Peyer's patch (tissue), 4 donors: ENCODE results near the gene IFNL1. TPM values are rescaled to one million over a fixed set of nuclear protein-coding genes. Genes with fewer than 3 reads are reported as not detected.
A peak's percentile ranks its signal among the peaks of the same experiment; 100 is the strongest.
"Not testable (repeated sequence)": the region's sequence is repeated elsewhere in the genome, so short reads cannot be mapped to it uniquely, and the experiment has no call there.

Experiments used
- DNase-seq, 3 donors: peaks; one replicate each; pipeline ENCODE4 v3.0.0-alpha.2; 2017 to 2019
- H3K27ac ChIP-seq, 4 donors: fragments of 200-600 bp; sonication (generic); one replicate each; pipeline ENCODE4 v1.5.1; 2016 to 2019
- H3K27me3 ChIP-seq, 2 donors: fragments of 200-600 bp; sonication (generic); one replicate each; pipeline ENCODE4 v1.5.1; 2019
- H3K36me3 ChIP-seq, 3 donors: fragments of 200-600 bp; sonication (generic); one replicate each; pipeline ENCODE4 v1.5.1; 2016 to 2019
- H3K4me1 ChIP-seq, 4 donors: fragments of 200-600 bp; sonication (generic); one replicate each; pipeline ENCODE4 v1.5.1; 2016 to 2019
- H3K4me3 ChIP-seq, 4 donors: fragments of 200-600 bp; sonication (generic); 1 replicate in 3 of 4; 2 replicates in 1 of 4; pipeline ENCODE4 v1.5.1; 2016 to 2019; ENCODE audit warnings: mild to moderate bottlenecking in 1 of 4
- H3K9me3 ChIP-seq, 4 donors: fragments of 200-600 bp; sonication (generic); one replicate each; pipeline ENCODE4 v1.5.1; 2016 to 2019; ENCODE audit warnings: mild to moderate bottlenecking in 1 of 4
- CTCF ChIP-seq, 6 experiments: fragments of 450-650 bp in 4 of 6; fragments of 200-600 bp in 2 of 6; sonication (generic) in 1 of 6; IDR thresholded peaks; one replicate each; pipeline ENCODE4 v1.5.1; 2017 to 2019; ENCODE audit warnings: antibody characterized with exemption in 6 of 6, mild to moderate bottlenecking in 3 of 6, moderate library complexity in 1 of 6
- POLR2A ChIP-seq, 2 donors: fragments of 450-650 bp; IDR thresholded peaks; one replicate each; pipeline ENCODE4 v1.5.1; 2017; ENCODE audit warnings: antibody characterized with exemption in 2 of 2, mild to moderate bottlenecking in 2 of 2, moderate library complexity in 2 of 2
- total RNA-seq, 4 donors: library from RNA; depleted of rRNA; stranded (reverse); fragments of >200 nt; gene quantifications; one replicate each; pipeline ENCODE4 v1.1.0, GENCODE V29; 2016

The IFNL1 gene
- total RNA-seq, 4 donors from 2014 or later, result not detected

GRCh38 chr19:39334444-39334976 lies 38.3 kb downstream of the IFNL1 start:
- H3K36me3 ChIP-seq, result no peaks in the 10 kb centered on the region
- no peaks in the 10 kb centered on the region for H3K9me3 ChIP-seq
- no peak for DNase-seq
- no peaks in the 10 kb centered on the region for H3K27me3 ChIP-seq
- H3K4me1 ChIP-seq, result peaks cover 0 to 3% (median 0%) of the 10 kb centered on the region in 4 donors
- peak overlapping the region; percentile 90 to 95 (median 90) for H3K27ac ChIP-seq
- H3K4me3 ChIP-seq, result peak overlapping the region in 2 of 4 donors; percentile 54 to 65
- TF ChIP-seq CTCF (IDR thresholded peaks at IDR 0.05), result no peak
- TF ChIP-seq POLR2A (IDR thresholded peaks at IDR 0.05), result no peak

- H3K4me3 ChIP-seq, result peak overlapping the region; percentile 54 to 65 (median 58)
- TF ChIP-seq POLR2A (IDR thresholded peaks at IDR 0.05) (no peak), CTCF (IDR thresholded peaks at IDR 0.05) (no peak)
- DNase-seq, result peak in 1 of 3 donors; percentile 20
These were observed 39.0 kb downstream of the IFNL1 start for GRCh38 chr19:39335168-39335548.

GRCh38 chr19:39336483-39336882 lies 40.3 kb downstream of the IFNL1 start:
- TF ChIP-seq CTCF (IDR thresholded peaks at IDR 0.05) (no peak), POLR2A (IDR thresholded peaks at IDR 0.05) (no peak)
- H3K4me3 ChIP-seq, result peak overlapping the region in 1 of 4 donors; percentile 54
- H3K9me3 ChIP-seq, result no peaks in the 10 kb centered on the region
- no peak for DNase-seq
- H3K4me1 ChIP-seq, result peaks cover 0 to 12% (median 4%) of the 10 kb centered on the region in 4 donors
- H3K27me3 ChIP-seq, result no peaks in the 10 kb centered on the region
- no peaks in the 10 kb centered on the region for H3K36me3 ChIP-seq
- H3K27ac ChIP-seq, result peak overlapping the region; percentile 90 to 95 (median 90)

More at GRCh38 chr19:39335168-39335548, 39.0 kb downstream of the IFNL1 start:
- peak overlapping the region; percentile 90 to 95 (median 90) for H3K27ac ChIP-seq
- H3K9me3 ChIP-seq, result no peaks in the 10 kb centered on the region
- no peaks in the 10 kb centered on the region for H3K36me3 ChIP-seq
- H3K27me3 ChIP-seq, result no peaks in the 10 kb centered on the region
- peaks cover 0 to 3% (median 0%) of the 10 kb centered on the region in 4 donors for H3K4me1 ChIP-seq

GRCh38 chr19:39339674-39340073 lies 43.5 kb downstream of the IFNL1 start:
- H3K9me3 ChIP-seq, result no peaks in the 10 kb centered on the region
- no peaks in the 10 kb centered on the region for H3K36me3 ChIP-seq
- no peak for DNase-seq
- H3K4me1 ChIP-seq, result peaks cover 0 to 20% (median 11%) of the 10 kb centered on the region in 4 donors
- TF ChIP-seq POLR2A (IDR thresholded peaks at IDR 0.05) (no peak), CTCF (IDR thresholded peaks at IDR 0.05) (no peak)
- no peak overlapping the region for H3K4me3 ChIP-seq
- H3K27me3 ChIP-seq, result no peaks in the 10 kb centered on the region
- no peak overlapping the region for H3K27ac ChIP-seq

- not testable (repeated sequence) for H3K36me3 ChIP-seq, DNase-seq, H3K4me3 ChIP-seq, H3K9me3 ChIP-seq, H3K27ac ChIP-seq, H3K27me3 ChIP-seq
- H3K4me1 ChIP-seq, result peaks cover 0 to 20% (median 11%) of the 10 kb centered on the region in 4 donors
These were observed 43.9 kb downstream of the IFNL1 start for GRCh38 chr19:39340156-39340555.

DNA sequence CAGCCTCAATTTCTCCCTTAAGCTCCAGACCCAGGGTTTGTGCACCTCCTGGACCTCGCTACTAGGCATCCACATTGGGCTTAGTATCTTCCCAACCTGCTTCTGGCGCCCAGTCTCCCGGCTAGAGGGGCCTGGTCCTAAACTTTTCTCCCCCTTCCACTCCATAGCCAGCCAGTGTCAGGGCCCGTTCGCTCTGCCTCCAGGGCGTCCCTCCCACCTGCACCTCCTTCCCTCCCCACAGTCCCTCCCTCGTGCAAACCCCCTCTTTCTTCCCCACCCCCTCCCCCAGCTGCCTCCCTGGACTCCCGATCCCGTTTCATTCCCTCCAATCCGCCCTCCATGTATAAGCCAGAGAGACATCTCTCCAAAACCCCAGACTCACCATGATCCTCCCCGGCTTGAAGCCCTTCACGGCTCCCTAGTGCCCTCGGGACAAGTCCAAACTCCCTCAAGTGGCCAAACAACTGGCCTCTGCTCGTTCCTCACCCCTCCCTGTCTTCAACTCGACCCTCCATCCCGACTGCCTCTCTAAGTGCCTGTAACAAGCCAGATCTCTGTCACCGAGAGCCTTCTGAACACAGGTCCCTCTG lies 45.0 kb downstream of the IFNL1 start:
- H3K4me1 ChIP-seq, result peaks cover 0 to 30% (median 11%) of the 10 kb centered on the region in 4 donors
- DNase-seq, result peak in 2 of 3 donors; percentile 24 to 60
- H3K4me3 ChIP-seq, result peak overlapping the region; percentile 56 to 83 (median 68)

More for the DNA sequence above, 45.0 kb downstream of the IFNL1 start:
- Histone ChIP-seq H3K27ac (peak overlapping the region; percentile 74 to 89 (median 84)), H3K27me3 (no peaks in the 10 kb centered on the region), H3K36me3 (no peaks in the 10 kb centered on the region), H3K9me3 (no peaks in the 10 kb centered on the region)
- TF ChIP-seq POLR2A (IDR thresholded peaks at IDR 0.05), result no peak
- no peak for TF ChIP-seq CTCF (IDR thresholded peaks at IDR 0.05)
